Esophagus squamous epithelium (tissue), 4 donors: Measurements from ENCODE around the gene GRIN3B.

ENCODE experiments used
- CTCF ChIP-seq, 6 experiments: fragments of 450-650 bp in 4 of 6; fragments of 200-600 bp in 2 of 6; sonication (generic) in 2 of 6; IDR thresholded peaks; one replicate each; pipeline ENCODE4 v1.5.1; 2016 to 2019; ENCODE audit warnings: antibody characterized with exemption in 6 of 6, mild to moderate bottlenecking in 4 of 6, moderate library complexity in 4 of 6
- POLR2A ChIP-seq, 4 donors: fragments of 450-650 bp; IDR thresholded peaks; one replicate each; pipeline ENCODE4 v1.6.1; 2017; ENCODE audit warnings: antibody characterized with exemption in 4 of 4, mild to moderate bottlenecking in 4 of 4, moderate library complexity in 3 of 4

- TF ChIP-seq CTCF (IDR thresholded peaks at IDR 0.05) (peak in 1 of 6 experiments; percentile 8), POLR2A (IDR thresholded peaks at IDR 0.05) (peak in 3 of 4 donors; percentile 67 to 85 (median 77))
These were observed 20.7 kb downstream of the GRIN3B start, which contains the start of gene TMEM259 for GRCh38 chr19:1020868-1021425.
